ENCODE data around the gene QARS1. TPM values are rescaled to one million over a fixed set of nuclear protein-coding genes. Genes with fewer than 3 reads are reported as not detected.

Gene QARS1
- total and polyA plus RNA-seq, 4 donors, result 122 to 187 (median 147) TPM

DNA sequence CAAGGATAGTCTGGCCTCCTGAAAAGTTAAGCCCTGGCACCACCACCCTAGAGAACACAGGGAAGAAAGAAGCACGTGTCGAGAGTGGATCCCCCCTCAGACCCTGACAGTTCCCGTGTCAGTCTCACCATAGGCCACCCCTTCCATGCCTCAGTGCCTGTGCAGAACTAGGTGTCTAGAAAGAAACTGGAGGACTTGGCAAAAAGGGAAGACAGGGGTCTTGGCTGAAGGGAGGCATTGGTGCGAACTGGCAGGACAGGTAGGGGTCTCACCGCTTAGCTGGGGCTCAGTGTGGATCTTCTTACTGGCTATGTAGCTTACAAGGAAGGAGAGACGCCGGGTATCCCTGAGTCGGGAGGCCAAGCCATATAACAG, 518 bp downstream of the QARS1 start:
- Histone ChIP-seq H3K9me3 (ENCODE audit: control insufficient read depth, insufficient read depth, low read length) (no peaks in the 10 kb centered on the region), H3K4me1 (ENCODE audit: control insufficient read depth, insufficient read depth, low read length) (peaks cover 21% of the 10 kb centered on the region), H3K4me3 (ENCODE audit: low read depth, low read length) (peak overlapping the region; percentile 97), H3K27me3 (ENCODE audit: control insufficient read depth, insufficient read depth, low read length) (no peaks in the 10 kb centered on the region), H3K27ac (ENCODE audit: low read depth, low read length) (peak overlapping the region; percentile 81), H3K36me3 (ENCODE audit: control insufficient read depth, insufficient read depth, low read length) (peaks cover 63% of the 10 kb centered on the region)
- WGBS (ENCODE audit: insufficient coverage), result 3% methylated on average over 5 of the region's 8 CpGs
- no peak for DNase-seq (ENCODE audit: low read depth in 4 of 6, low spot score in 6 of 6)

DNA sequence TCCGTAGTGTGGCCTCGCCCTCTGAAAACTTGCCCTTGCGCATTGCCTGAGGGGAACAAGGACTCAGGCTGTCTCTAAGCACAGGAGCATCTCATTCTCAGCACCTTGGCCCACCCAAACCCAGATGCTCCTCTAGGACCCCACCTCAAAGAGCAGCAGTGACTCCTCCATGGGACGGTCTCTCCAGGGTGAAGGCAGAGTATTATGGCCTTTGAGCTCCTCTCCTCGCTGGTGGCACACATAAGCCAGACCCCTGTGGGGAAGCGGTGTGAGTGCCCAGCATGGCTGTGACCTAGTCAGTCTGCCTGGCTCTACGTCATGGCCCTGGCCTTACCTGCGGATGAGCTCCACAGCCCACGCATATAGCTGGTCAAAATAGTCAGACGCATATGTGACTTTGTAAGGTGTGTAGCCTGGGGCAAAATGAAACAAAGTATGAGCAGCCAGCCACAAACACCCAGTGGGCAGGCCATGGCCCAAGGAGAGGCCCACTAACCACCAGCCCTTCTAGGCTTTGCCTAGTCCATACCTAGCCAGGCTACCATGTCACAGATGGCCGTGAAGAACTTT, 4.4 kb downstream of the QARS1 start:
- H3K36me3 ChIP-seq (ENCODE audit: control insufficient read depth, insufficient read depth, low read length), result peaks cover 65% of the 10 kb centered on the region
- no peaks in the 10 kb centered on the region for H3K9me3 ChIP-seq (ENCODE audit: control insufficient read depth, insufficient read depth, low read length)
- no peak for DNase-seq (ENCODE audit: low read depth in 4 of 6, low spot score in 6 of 6)
- no peak overlapping the region for H3K27ac ChIP-seq (ENCODE audit: low read depth, low read length)
- H3K4me3 ChIP-seq (ENCODE audit: low read depth, low read length), result no peak overlapping the region
- H3K4me1 ChIP-seq (ENCODE audit: control insufficient read depth, insufficient read depth, low read length), result peaks cover 20% of the 10 kb centered on the region
- WGBS (ENCODE audit: insufficient coverage), result 95% methylated on average over 9 of the region's 11 CpGs
- H3K27me3 ChIP-seq (ENCODE audit: control insufficient read depth, insufficient read depth, low read length), result no peaks in the 10 kb centered on the region

DNA sequence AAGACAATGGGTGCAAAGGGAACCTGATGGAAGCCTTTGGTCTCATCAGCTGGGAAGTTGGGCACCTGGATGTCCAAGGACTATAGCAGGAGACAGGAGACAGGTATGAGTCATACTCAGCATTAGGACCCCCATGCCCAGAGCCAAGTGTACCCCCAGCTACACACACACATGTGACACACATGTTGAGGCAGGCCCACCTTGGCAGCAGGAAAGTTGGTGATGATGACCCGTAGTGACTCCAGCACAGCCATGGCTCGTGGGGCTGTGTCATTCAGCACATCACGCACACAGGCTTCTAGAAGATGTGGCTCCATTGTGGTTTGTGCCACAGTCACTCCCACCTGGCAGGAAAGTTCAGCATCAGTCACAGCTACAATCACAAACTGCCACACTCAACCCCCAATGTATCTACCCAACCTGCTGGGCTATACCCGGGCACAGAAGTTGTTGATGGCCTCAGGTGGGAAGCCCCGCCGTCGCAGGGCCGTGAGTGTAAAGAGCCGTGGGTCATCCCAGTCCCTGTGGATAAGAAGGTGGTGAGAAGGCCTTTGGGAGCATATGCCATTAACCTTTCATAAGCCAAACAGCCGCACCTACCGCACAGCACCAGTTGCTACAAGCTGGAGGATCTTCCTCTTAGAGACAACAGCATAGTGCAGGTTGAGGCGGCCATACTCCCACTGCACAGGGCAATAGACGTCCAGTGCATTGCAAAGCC, 5.5 kb downstream of the QARS1 start:
- Histone ChIP-seq H3K36me3 (ENCODE audit: control insufficient read depth, insufficient read depth, low read length) (peaks cover 65% of the 10 kb centered on the region), H3K27me3 (ENCODE audit: control insufficient read depth, insufficient read depth, low read length) (no peaks in the 10 kb centered on the region), H3K4me1 (ENCODE audit: control insufficient read depth, insufficient read depth, low read length) (peaks cover 22% of the 10 kb centered on the region), H3K4me3 (ENCODE audit: low read depth, low read length) (no peak overlapping the region), H3K27ac (ENCODE audit: low read depth, low read length) (no peak overlapping the region), H3K9me3 (ENCODE audit: control insufficient read depth, insufficient read depth, low read length) (no peaks in the 10 kb centered on the region)
- 95% methylated on average over 8 of the region's 13 CpGs for WGBS (ENCODE audit: insufficient coverage)
- DNase-seq (ENCODE audit: low read depth in 4 of 6, low spot score in 6 of 6), result no peak

DNA sequence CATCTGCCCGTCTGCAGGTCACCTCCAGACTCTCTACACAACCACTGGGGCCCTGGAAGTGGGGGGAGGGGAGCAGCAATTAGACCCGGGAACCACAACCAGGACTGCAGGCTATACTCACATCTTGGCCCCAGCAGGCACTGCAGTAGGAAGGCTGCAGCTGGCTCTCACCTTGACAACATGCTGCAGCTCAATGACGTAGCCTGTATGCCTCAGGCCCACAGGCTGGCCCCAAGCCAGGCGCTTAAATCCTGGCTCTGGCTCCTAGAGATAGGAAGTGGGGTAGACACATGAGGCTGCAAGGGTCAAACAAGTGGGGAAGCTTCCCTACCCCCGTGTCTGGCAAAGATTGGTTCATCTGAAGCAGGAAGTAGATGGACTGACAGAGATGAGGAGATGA, 6.1 kb downstream of the QARS1 start:
- H3K27ac ChIP-seq (ENCODE audit: low read depth, low read length), result no peak overlapping the region
- H3K27me3 ChIP-seq (ENCODE audit: control insufficient read depth, insufficient read depth, low read length), result no peaks in the 10 kb centered on the region
- no peaks in the 10 kb centered on the region for H3K9me3 ChIP-seq (ENCODE audit: control insufficient read depth, insufficient read depth, low read length)
- DNase-seq (ENCODE audit: low read depth in 4 of 6, low spot score in 6 of 6), result peak in 1 of 6 donors; percentile 7
- 64% methylated on average over 2 of the region's 5 CpGs for WGBS (ENCODE audit: insufficient coverage)
- no peak overlapping the region for H3K4me3 ChIP-seq (ENCODE audit: low read depth, low read length)
- peaks cover 16% of the 10 kb centered on the region for H3K4me1 ChIP-seq (ENCODE audit: control insufficient read depth, insufficient read depth, low read length)
- peaks cover 63% of the 10 kb centered on the region for H3K36me3 ChIP-seq (ENCODE audit: control insufficient read depth, insufficient read depth, low read length)

DNA sequence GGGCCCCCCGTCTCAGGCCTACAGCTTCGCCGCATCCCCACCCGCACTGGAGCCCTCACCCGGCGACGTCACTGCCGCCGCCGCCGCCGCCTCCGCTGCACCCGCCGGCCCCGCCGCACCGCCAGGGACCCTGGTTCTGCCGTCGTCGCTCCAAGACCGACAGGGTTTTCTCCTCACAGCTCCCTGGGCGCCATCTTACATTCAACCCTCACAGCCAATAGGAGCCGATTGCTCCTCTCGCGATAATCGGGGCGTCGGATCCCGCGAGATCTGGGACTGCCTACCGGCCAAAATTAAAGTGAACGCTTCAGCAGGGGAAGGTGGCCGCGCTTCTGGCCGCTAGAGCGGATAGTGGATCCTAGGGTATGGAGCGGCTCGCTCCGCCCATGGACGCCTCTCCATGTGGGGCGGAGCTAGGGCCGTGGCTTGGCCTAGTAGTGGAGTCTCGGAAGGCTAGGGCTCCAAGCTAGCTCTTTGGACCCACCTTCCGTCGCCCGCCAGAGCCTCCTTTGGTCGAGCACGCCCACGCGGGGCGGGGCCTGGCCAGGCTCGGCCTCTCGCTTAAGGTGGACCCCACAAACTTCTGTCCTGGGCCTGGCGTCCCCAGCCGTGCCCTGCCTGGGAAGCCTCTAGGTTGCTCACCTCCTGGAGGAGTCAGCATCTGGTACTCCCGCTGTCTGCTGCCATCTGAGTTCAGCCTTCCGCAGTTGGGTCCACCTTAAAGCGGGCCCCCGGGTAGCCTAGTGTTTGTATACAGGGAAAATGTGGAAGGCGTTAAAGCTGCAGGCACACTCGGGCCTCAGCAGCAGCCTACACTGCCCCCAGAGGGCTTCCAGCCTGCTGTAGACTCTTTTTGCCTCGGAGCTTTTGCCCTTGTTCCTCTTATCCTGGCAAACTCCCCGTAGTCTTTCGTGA, 10.4 kb downstream of the QARS1 start, which contains the start of gene QRICH1:
Gene QRICH1 (minus strand): TSS at position 219 of the 915 bp plus-strand sequence. CDS start 17,054 bp downstream, outside the sequence.
- peaks cover 21% of the 10 kb centered on the region for H3K36me3 ChIP-seq (ENCODE audit: control insufficient read depth, insufficient read depth, low read length)
- under 1% methylated on average over 65 of the region's 65 CpGs for WGBS (ENCODE audit: insufficient coverage)
- H3K9me3 ChIP-seq (ENCODE audit: control insufficient read depth, insufficient read depth, low read length), result no peaks in the 10 kb centered on the region
- peak within 1 kb of the TSS; percentile 97 for H3K27ac ChIP-seq (ENCODE audit: low read depth, low read length)
- H3K4me1 ChIP-seq (ENCODE audit: control insufficient read depth, insufficient read depth, low read length), result peaks cover 24% of the 10 kb centered on the region
- H3K4me3 ChIP-seq (ENCODE audit: low read depth, low read length), result peak within 1 kb of the TSS; percentile 80
- DNase-seq (ENCODE audit: low read depth in 4 of 6, low spot score in 6 of 6), result peak; percentile 97 to 99 (median 98)
- no peaks in the 10 kb centered on the region for H3K27me3 ChIP-seq (ENCODE audit: control insufficient read depth, insufficient read depth, low read length)

DNA sequence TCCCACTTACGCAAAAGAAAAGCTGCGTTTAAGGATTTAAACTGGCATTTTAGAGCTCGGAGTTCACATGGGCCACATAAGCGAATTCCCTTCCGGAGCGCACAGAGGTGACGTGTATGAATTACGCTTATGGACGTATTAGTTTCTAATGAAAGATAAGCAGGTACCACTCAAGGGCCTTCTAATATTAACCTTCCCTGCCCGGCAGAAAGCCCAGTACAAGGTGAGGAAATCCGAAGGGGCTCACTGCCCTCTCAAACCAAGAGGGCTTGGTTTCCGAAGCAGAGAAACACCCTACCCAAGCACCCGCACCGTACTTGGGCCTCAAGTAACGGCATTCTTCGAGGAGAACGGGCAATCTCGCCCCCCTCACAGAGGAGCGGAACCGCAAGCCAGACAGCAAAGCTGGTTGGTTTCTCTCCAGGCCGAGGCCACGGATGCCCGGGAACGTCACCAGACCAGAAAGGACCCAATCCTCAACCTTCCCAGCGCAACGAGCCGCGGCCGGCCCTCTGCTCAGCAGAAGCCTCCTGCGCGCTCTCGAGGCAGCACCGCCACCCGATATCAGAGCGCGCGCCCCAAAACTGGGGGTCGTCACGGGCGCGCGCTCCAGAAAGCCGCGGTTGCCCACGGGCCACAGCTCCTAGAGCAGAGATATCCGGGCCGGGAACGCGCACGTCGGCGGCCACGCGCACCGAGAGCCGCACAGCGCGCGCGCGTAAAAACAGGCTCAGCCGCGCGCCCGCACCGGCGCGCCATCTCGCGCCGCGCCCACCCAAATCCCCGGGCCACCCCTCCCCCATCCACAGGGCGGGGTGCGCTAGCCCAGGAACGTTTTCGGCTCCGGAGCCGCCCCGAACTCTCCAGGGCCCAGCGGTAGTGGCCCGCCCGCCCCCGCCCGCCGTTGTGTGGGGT, 11.4 kb downstream of the QARS1 start:
- peak; percentile 70 to 95 (median 77) for DNase-seq (ENCODE audit: low read depth in 4 of 6, low spot score in 6 of 6)
- H3K27me3 ChIP-seq (ENCODE audit: control insufficient read depth, insufficient read depth, low read length), result no peaks in the 10 kb centered on the region
- H3K4me3 ChIP-seq (ENCODE audit: low read depth, low read length), result peak overlapping the region; percentile 80
- H3K36me3 ChIP-seq (ENCODE audit: control insufficient read depth, insufficient read depth, low read length), result peaks cover 18% of the 10 kb centered on the region
- under 1% methylated on average over 70 of the region's 86 CpGs for WGBS (ENCODE audit: insufficient coverage)
- H3K9me3 ChIP-seq (ENCODE audit: control insufficient read depth, insufficient read depth, low read length), result no peaks in the 10 kb centered on the region
- H3K4me1 ChIP-seq (ENCODE audit: control insufficient read depth, insufficient read depth, low read length), result peaks cover 24% of the 10 kb centered on the region
- H3K27ac ChIP-seq (ENCODE audit: low read depth, low read length), result peak overlapping the region; percentile 97

DNA sequence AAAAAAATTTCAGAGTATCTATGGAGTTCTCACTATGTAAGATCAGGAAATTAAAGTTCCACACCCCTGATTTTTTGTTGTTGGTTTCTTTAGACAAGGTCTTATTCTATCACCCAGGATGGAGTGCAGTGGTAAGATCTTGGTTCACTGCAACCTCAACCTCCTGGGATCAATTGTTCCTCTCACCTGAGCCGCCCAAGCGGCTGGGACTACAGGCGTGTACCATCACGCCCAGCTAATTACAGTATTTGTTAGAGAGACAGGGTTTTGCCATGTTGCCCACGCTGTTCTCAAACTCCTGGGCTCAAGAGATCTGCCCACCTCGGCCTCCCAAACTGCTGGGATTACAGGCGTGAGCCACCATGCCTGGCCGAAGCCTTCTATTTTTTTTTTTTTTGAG, 23.1 kb downstream of the QARS1 start:
- no peaks in the 10 kb centered on the region for H3K4me1 ChIP-seq (ENCODE audit: control insufficient read depth, insufficient read depth, low read length)
- H3K9me3 ChIP-seq (ENCODE audit: control insufficient read depth, insufficient read depth, low read length), result no peaks in the 10 kb centered on the region
- H3K36me3 ChIP-seq (ENCODE audit: control insufficient read depth, insufficient read depth, low read length), result peaks cover 20% of the 10 kb centered on the region
- no peak overlapping the region for H3K4me3 ChIP-seq (ENCODE audit: low read depth, low read length)
- no peak for DNase-seq (ENCODE audit: low read depth in 4 of 6, low spot score in 6 of 6)
- no peaks in the 10 kb centered on the region for H3K27me3 ChIP-seq (ENCODE audit: control insufficient read depth, insufficient read depth, low read length)
- WGBS (ENCODE audit: insufficient coverage), result 96% methylated on average over 5 of the region's 8 CpGs
- H3K27ac ChIP-seq (ENCODE audit: low read depth, low read length), result no peak overlapping the region

DNA sequence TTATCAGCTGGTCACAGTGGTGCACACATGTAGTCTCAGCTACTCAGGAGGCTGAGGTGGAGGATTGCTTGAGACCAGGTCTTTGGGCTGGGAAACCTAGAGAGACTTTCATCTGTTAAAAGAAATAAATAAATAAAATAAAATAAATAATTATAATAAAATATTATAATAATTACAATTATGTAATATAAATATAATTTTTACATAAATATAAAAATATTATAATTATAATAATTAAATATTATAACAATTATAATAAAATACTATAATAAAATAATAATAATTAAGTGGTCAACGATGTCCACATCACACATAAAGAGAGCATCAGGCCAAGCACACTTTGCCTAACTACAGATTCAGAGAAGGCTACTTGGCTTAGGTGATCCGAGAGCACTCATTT, 25.3 kb downstream of the QARS1 start:
- no peak for DNase-seq (ENCODE audit: low read depth in 4 of 6, low spot score in 6 of 6)
- Histone ChIP-seq H3K27me3 (ENCODE audit: control insufficient read depth, insufficient read depth, low read length) (no peaks in the 10 kb centered on the region), H3K9me3 (ENCODE audit: control insufficient read depth, insufficient read depth, low read length) (no peaks in the 10 kb centered on the region), H3K4me1 (ENCODE audit: control insufficient read depth, insufficient read depth, low read length) (no peaks in the 10 kb centered on the region), H3K27ac (ENCODE audit: low read depth, low read length) (no peak overlapping the region), H3K36me3 (ENCODE audit: control insufficient read depth, insufficient read depth, low read length) (peaks cover 39% of the 10 kb centered on the region), H3K4me3 (ENCODE audit: low read depth, low read length) (no peak overlapping the region)
- 89% methylated on average over 1 of the region's 2 CpGs for WGBS (ENCODE audit: insufficient coverage)

DNA sequence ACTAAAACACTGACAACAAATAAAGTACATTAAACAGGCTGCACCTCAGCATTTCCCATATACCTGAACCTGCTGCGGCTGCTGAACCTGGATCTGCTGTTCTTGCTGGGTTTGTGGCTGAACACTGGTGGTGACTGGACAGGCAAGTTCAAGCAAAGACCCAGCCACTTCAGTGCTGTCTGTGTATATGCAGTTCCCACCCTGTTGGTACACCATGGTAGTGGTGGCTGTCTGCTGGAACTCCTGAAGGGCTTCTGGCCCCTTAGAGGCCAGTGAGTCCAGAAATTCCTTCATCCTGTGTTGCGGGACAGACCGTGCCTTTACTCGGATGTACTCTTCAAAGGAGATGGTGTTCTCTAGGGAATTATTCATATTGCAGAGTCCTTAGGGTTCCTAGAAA, 27.9 kb downstream of the QARS1 start:
- H3K9me3 ChIP-seq (ENCODE audit: control insufficient read depth, insufficient read depth, low read length), result no peaks in the 10 kb centered on the region
- H3K27me3 ChIP-seq (ENCODE audit: control insufficient read depth, insufficient read depth, low read length), result no peaks in the 10 kb centered on the region
- DNase-seq (ENCODE audit: low read depth in 4 of 6, low spot score in 6 of 6), result no peak
- WGBS (ENCODE audit: insufficient coverage), result 100% methylated on average over 3 of the region's 4 CpGs
- no peak overlapping the region for H3K4me3 ChIP-seq (ENCODE audit: low read depth, low read length)
- peaks cover 57% of the 10 kb centered on the region for H3K36me3 ChIP-seq (ENCODE audit: control insufficient read depth, insufficient read depth, low read length)
- no peaks in the 10 kb centered on the region for H3K4me1 ChIP-seq (ENCODE audit: control insufficient read depth, insufficient read depth, low read length)
- H3K27ac ChIP-seq (ENCODE audit: low read depth, low read length), result no peak overlapping the region
